C4-2B (cell line): ENCODE data around the gene IFNA6.

Experiments
- CTCF ChIP-seq: fragments of 450-650 bp; conservative IDR thresholded peaks from 2 replicates; pipeline ENCODE4 v1.5.1; 2017; ENCODE audit warnings: mild to moderate bottlenecking
- ZFX ChIP-seq: fragments of 450-650 bp; IDR thresholded peaks from 2 replicates; pipeline ENCODE4 v1.6.1; 2017

GRCh38 chr9:21381448-21382339 is 31.0 kb upstream of the IFNA6 start:
- no peak for TF ChIP-seq CTCF
- TF ChIP-seq ZFX: no peak
